K562 (cell line): ENCODE measurements around the gene ING4. TPM values are rescaled to one million over a fixed set of nuclear protein-coding genes. Genes with fewer than 3 reads are reported as not detected.

Experiments
- CXXC5 ChIP-seq: fragments of 250-450 bp; sonication (Bioruptor Pico); IDR thresholded peaks from 2 replicates; pipeline ENCODE4 v1.8.0; 2022; ENCODE audit warnings: inconsistent platforms, mild to moderate bottlenecking, moderate library complexity
- EGR1 ChIP-seq: fragments of 450-650 bp; conservative IDR thresholded peaks from 2 replicates; pipeline ENCODE4 v1.6.1; 2017; ENCODE audit warnings: mild to moderate bottlenecking
- ILF3 ChIP-seq: fragments of 450-650 bp; IDR thresholded peaks from 2 replicates; pipeline ENCODE4 v1.6.1; 2018; ENCODE audit warnings: antibody characterized with exemption, mild to moderate bottlenecking, moderate library complexity, borderline replicate concordance
- PBX2 ChIP-seq, 2 experiments: IDR thresholded peaks in 1 of 2; conservative IDR thresholded peaks in 1 of 2; 2 replicates each; pipeline ENCODE4 v1.6.1; 2016; ENCODE audit warnings: low read depth in 2 of 2, mild to moderate bottlenecking in 1 of 2, missing compliant biosample characterization in 1 of 2, missing genetic modification characterization in 1 of 2, moderate library complexity in 1 of 2
- SP1 ChIP-seq: sonication (generic); formaldehyde crosslinking; IDR thresholded peaks from 2 replicates; pipeline ENCODE4 v1.8.1; 2022; ENCODE audit warnings: mild to moderate bottlenecking, missing genetic modification reagents
- TAL1 ChIP-seq: fragments of 450-650 bp; IDR thresholded peaks from 2 replicates; pipeline ENCODE4 v1.6.1; 2016; ENCODE audit warnings: mild to moderate bottlenecking
- ZNF655 ChIP-seq: fragments of 250-450 bp; sonication (Bioruptor Pico); IDR thresholded peaks from 2 replicates; pipeline ENCODE4 v1.5.0; 2021
- polyA plus RNA-seq, 8 experiments: library from polyadenylated mRNA; depleted of rRNA in 4 of 8; stranded (reverse) in 5 of 8; unstranded in 3 of 8; fragments of >200 nt; fragmentation: Nextera tagmentation in 2 of 8; fragmentation: Illumina TruSeq in 1 of 8; extraction: Ambion mirVana in 2 of 8; extraction: Trizol in 1 of 8; gene quantifications; 2 replicates each; pipeline versions ENCODE4 v1.2.1 to v1.2.3, GENCODE V29; 2011 to 2014; ENCODE audit warnings: inconsistent platforms in 1 of 8, missing spikeins in 1 of 8
- total RNA-seq, 7 experiments: library from RNA; depleted of rRNA in 6 of 7; stranded (reverse); fragments of >200 nt in 6 of 7; fragmentation: Illumina TruSeq in 2 of 7; extraction: Trizol in 2 of 7; gene quantifications; 2 replicates each; pipeline versions ENCODE4 v1.2.1 to v1.2.3, GENCODE V29; 2011 to 2021; ENCODE audit warnings: low replicate concordance in 1 of 7

ING4 gene
- total and polyA plus RNA-seq, 9 of the 15 experiments (the other 6 are each of a cell fraction or from before 2014, with no cell fraction given), result 6.6 to 30.2 (median 15.7) TPM

GRCh38 chr12:6607751-6608591 lies 54.9 kb downstream of the ING4 start (continued):
- TF ChIP-seq PBX2 (CRISPR knock-in tag; IDR thresholded peaks at IDR 0.05; ENCODE audit: low read depth) (no peak), PBX2 (tag; conservative IDR thresholded peaks at IDR 0.05; ENCODE audit: low read depth) (peak; percentile 57; the same call in 1 of the 2 replicates), CXXC5 (CRISPR knock-in tag) (peak; percentile 25; the same call in 1 of the 2 replicates), TAL1 (no peak), EGR1 (peak; percentile 90), SP1 (no peak), ZNF655 (no peak), ILF3 (no peak)
